WTC11 (cell line): ENCODE data around the gene UTP14A. TPM values are rescaled to one million over a fixed set of nuclear protein-coding genes. Genes with fewer than 3 reads are reported as not detected.

Experiments
- ATAC-seq: fragments of 200-7000 bp; cut with Tn5 transposase; 2 replicates; pipeline ENCODE4 v1.10.0; 2021; ENCODE audit warnings: mild to moderate bottlenecking, moderate library complexity
- CTCF ChIA-PET: fragments of 300-600 bp; sonication (Branson Sonifier 250); formaldehyde crosslinking; loops from one replicate; lab custom pipeline; 2021; ENCODE audit warnings: antibody characterized with exemption; lab: Charles Lee
- POLR2A ChIA-PET: fragments of 350-600 bp; sonication (Branson Sonifier 250); formaldehyde crosslinking; loops from one replicate; lab custom pipeline; 2021; ENCODE audit warnings: antibody characterized with exemption; lab: Charles Lee
- DNase-seq: peaks from one replicate; pipeline ENCODE4 v3.0.0; 2021; ENCODE audit warnings: low spot score
- H3K27ac Mint-ChIP-seq: 2 replicates; pipeline ENCODE4 v1.8.0; 2021; ENCODE audit warnings: mixed read lengths
- H3K27me3 Mint-ChIP-seq: 2 replicates; pipeline ENCODE4 v1.8.0; 2021; ENCODE audit warnings: low read depth, mild to moderate bottlenecking, moderate library complexity, mixed read lengths
- H3K36me3 Mint-ChIP-seq: 2 replicates; pipeline ENCODE4 v1.8.0; 2021; ENCODE audit warnings: mixed read lengths
- H3K4me1 Mint-ChIP-seq: 2 replicates; pipeline ENCODE4 v1.8.0; 2022; ENCODE audit warnings: mixed read lengths
- H3K4me3 Mint-ChIP-seq: 2 replicates; pipeline ENCODE4 v1.8.0; 2021; ENCODE audit warnings: mild to moderate bottlenecking, moderate library complexity, mixed read lengths
- H3K9me3 Mint-ChIP-seq: 2 replicates; pipeline ENCODE4 v1.8.0; 2021; ENCODE audit warnings: mixed read lengths
- ATF2 ChIP-seq: sonication (generic); formaldehyde crosslinking; IDR thresholded peaks from 2 replicates; pipeline ENCODE4 v1.8.1; 2022; ENCODE audit warnings: low read depth, missing genetic modification reagents, borderline replicate concordance
- CDX4 ChIP-seq: fragments of 250-450 bp; sonication (Bioruptor Pico); IDR thresholded peaks from 2 replicates; pipeline ENCODE4 v1.9.0; 2021; ENCODE audit warnings: moderate library complexity, mild to moderate bottlenecking, inconsistent platforms, borderline replicate concordance
- GTF2I ChIP-seq: fragments of 250-450 bp; sonication (Bioruptor Pico); conservative IDR thresholded peaks from 2 replicates; pipeline ENCODE4 v1.4.0; 2021; ENCODE audit warnings: mild to moderate bottlenecking
- TCF7 ChIP-seq: sonication (generic); formaldehyde crosslinking; IDR thresholded peaks from 2 replicates; pipeline ENCODE4 v1.8.0; 2022; ENCODE audit warnings: mild to moderate bottlenecking, low read depth, missing genetic modification reagents, moderate library complexity
- USF2 ChIP-seq: sonication (generic); formaldehyde crosslinking; IDR thresholded peaks from 2 replicates; pipeline ENCODE4 v1.8.1; 2023; ENCODE audit warnings: mild to moderate bottlenecking, missing genetic modification reagents, moderate library complexity
- ZBTB21 ChIP-seq: sonication (generic); formaldehyde crosslinking; IDR thresholded peaks from 2 replicates; pipeline ENCODE4 v1.8.1; 2023; ENCODE audit warnings: mild to moderate bottlenecking, missing genetic modification reagents, borderline replicate concordance
- ZNF232 ChIP-seq: sonication (generic); formaldehyde crosslinking; IDR thresholded peaks from 2 replicates; pipeline ENCODE4 v1.8.0; 2022; ENCODE audit warnings: mild to moderate bottlenecking, missing genetic modification reagents
- ZNF263 ChIP-seq: sonication (generic); formaldehyde crosslinking; IDR thresholded peaks from 2 replicates; pipeline ENCODE4 v1.8.1; 2022; ENCODE audit warnings: low read depth, mild to moderate bottlenecking, moderate library complexity, missing genetic modification reagents
- ZNF396 ChIP-seq: fragments of 250-450 bp; sonication (Bioruptor Pico); IDR thresholded peaks from 2 replicates; pipeline ENCODE4 v1.8.0; 2021; ENCODE audit warnings: mild to moderate bottlenecking, moderate library complexity, borderline replicate concordance
- ZNF423 ChIP-seq: fragments of 250-450 bp; sonication (Bioruptor Pico); IDR thresholded peaks from 2 replicates; pipeline ENCODE4 v2.1.2; 2022; ENCODE audit warnings: mild to moderate bottlenecking, moderate library complexity
- total RNA-seq: library from RNA; stranded (reverse); gene quantifications from 3 replicates; pipeline ENCODE4 v1.2.3, GENCODE V29; 2021
- TF ChIP-seq, protein P1 (sequence below): sonication (generic); formaldehyde crosslinking; IDR thresholded peaks from 2 replicates; pipeline ENCODE4 v1.8.1; 2023; ENCODE audit warnings: mild to moderate bottlenecking, missing genetic modification reagents
- TF ChIP-seq, protein P2 (sequence below): sonication (generic); formaldehyde crosslinking; IDR thresholded peaks from 2 replicates; pipeline ENCODE4 v1.8.0; 2022; ENCODE audit warnings: missing genetic modification reagents
- TF ChIP-seq, protein P3 (sequence below): sonication (generic); formaldehyde crosslinking; IDR thresholded peaks from 2 replicates; pipeline ENCODE4 v1.8.1; 2022; ENCODE audit warnings: mild to moderate bottlenecking, missing genetic modification reagents, moderate library complexity, borderline replicate concordance

UTP14A gene
- total RNA-seq, 1 experiment from 2014 or later, result 17.4 TPM

DNA sequence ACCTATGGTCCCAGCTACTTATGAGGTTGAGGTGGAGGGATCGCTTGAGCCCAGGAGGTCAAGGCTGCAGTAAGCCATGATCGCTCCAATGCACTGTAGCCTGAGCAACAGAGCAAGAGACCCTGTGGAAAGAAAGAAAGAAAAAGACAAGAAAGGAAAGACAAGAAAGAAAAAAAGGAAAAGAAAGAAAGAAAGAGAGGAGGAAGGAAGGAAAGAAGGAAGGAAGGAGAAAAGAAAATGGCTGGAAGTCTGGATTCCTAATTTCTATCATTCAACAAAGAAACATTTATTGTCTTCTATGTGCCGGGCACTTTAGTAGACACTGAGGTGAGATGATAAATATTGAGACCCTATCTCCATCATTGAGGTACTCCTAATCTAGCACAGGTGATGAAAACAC is 49.7 kb downstream of the UTP14A start (continued):
- TF ChIP-seq ATF2 (CRISPR knock-in tag) (no peak), ZNF232 (CRISPR knock-in tag) (no peak)
- TF ChIP-seq, protein P1, sequence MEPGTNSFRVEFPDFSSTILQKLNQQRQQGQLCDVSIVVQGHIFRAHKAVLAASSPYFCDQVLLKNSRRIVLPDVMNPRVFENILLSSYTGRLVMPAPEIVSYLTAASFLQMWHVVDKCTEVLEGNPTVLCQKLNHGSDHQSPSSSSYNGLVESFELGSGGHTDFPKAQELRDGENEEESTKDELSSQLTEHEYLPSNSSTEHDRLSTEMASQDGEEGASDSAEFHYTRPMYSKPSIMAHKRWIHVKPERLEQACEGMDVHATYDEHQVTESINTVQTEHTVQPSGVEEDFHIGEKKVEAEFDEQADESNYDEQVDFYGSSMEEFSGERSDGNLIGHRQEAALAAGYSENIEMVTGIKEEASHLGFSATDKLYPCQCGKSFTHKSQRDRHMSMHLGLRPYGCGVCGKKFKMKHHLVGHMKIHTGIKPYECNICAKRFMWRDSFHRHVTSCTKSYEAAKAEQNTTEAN (CRISPR knock-in tag), result no peak

DNA sequence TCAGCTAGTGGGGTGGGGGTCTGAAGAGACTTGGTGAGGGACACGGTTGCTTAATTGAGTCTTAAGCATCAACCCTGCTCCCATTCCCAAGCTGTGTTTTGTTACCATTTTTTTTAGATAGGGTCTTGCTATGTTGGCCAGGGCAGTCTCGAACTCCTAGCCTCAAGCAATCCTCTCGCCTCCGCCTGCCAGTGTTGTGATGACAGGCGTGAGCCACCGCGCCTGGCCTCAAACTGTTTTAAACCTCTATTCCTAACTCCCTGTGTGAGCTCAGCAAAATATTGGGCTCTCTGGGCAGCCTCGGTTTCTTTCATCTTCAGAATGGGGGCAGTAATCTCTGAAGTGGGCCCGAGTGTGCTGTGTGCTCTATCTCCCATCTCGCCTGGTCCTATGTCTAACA is 50.2 kb downstream of the UTP14A start:
- Mint-ChIP-seq H3K4me3 (peak overlapping the region; percentile 65), H3K27me3 (peaks cover 94% of the 10 kb centered on the region), H3K27ac (no peak overlapping the region), H3K36me3 (no peaks in the 10 kb centered on the region), H3K4me1 (peaks cover 43% of the 10 kb centered on the region), H3K9me3 (no peaks in the 10 kb centered on the region)
- 0 out of 2 replicates have a peak, but pooled peaks have one; percentile 29 for TF ChIP-seq GTF2I (CRISPR knock-in tag)
- TF ChIP-seq, protein P2, sequence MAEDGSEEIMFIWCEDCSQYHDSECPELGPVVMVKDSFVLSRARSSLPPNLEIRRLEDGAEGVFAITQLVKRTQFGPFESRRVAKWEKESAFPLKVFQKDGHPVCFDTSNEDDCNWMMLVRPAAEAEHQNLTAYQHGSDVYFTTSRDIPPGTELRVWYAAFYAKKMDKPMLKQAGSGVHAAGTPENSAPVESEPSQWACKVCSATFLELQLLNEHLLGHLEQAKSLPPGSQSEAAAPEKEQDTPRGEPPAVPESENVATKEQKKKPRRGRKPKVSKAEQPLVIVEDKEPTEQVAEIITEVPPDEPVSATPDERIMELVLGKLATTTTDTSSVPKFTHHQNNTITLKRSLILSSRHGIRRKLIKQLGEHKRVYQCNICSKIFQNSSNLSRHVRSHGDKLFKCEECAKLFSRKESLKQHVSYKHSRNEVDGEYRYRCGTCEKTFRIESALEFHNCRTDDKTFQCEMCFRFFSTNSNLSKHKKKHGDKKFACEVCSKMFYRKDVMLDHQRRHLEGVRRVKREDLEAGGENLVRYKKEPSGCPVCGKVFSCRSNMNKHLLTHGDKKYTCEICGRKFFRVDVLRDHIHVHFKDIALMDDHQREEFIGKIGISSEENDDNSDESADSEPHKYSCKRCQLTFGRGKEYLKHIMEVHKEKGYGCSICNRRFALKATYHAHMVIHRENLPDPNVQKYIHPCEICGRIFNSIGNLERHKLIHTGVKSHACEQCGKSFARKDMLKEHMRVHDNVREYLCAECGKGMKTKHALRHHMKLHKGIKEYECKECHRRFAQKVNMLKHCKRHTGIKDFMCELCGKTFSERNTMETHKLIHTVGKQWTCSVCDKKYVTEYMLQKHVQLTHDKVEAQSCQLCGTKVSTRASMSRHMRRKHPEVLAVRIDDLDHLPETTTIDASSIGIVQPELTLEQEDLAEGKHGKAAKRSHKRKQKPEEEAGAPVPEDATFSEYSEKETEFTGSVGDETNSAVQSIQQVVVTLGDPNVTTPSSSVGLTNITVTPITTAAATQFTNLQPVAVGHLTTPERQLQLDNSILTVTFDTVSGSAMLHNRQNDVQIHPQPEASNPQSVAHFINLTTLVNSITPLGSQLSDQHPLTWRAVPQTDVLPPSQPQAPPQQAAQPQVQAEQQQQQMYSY (CRISPR knock-in tag), result no peak
- DNase-seq, result no peak
- ChIA-PET POLR2A (no interaction called here), CTCF (interaction anchor here (3.2 kb wide), 1 partner anchor 105 kb away, joined by 11 read pairs; no protein-coding TSS in a partner anchor)
- no peak for ATAC-seq

DNA sequence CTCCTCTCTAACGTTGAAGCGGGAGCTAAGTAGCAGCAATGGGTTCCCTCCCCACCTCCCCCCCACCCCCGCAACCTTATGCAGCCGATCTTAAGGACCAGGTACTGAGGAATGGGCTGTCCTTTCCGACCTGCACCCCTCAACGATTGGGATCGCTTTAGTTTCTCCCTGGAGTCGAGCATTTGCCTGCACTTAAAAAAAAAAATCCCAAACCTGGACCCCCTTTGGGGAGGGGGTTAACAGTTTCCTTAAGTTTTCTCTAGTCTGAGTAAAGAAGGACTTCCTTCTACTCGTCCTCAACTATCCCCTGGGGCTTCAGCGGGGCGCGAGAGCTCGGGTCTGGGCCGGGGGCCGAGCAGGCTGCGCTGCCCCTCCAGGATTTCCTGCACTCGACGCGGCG is 50.8 kb downstream of the UTP14A start:
- peaks cover 95% of the 10 kb centered on the region for H3K27me3 Mint-ChIP-seq
- no peaks in the 10 kb centered on the region for H3K36me3 Mint-ChIP-seq
- H3K9me3 Mint-ChIP-seq, result no peaks in the 10 kb centered on the region
- TF ChIP-seq ZNF263 (no peak), ZNF232 (CRISPR knock-in tag) (no peak)
- peak overlapping the region; percentile 65 for H3K4me3 Mint-ChIP-seq
- no peak overlapping the region for H3K27ac Mint-ChIP-seq
- peaks cover 47% of the 10 kb centered on the region for H3K4me1 Mint-ChIP-seq
- ChIA-PET POLR2A (interaction anchor here (0.8 to 1.7 kb wide), 2 partner anchors 25 to 26 kb away, joined by 5 to 13 read pairs; no protein-coding TSS in a partner anchor), CTCF (interaction anchor here (0.9 to 3.2 kb wide), 6 partner anchors 22 to 104 kb away, joined by 3 to 11 read pairs (median 5); no protein-coding TSS in a partner anchor)
- DNase-seq (no peak), ATAC-seq (no peak)

GRCh38 chrX:129957241-129958082 is 51.5 kb downstream of the UTP14A start:
- no peak overlapping the region for H3K27ac Mint-ChIP-seq
- H3K27me3 Mint-ChIP-seq, result peaks cover 93% of the 10 kb centered on the region
- H3K36me3 Mint-ChIP-seq, result no peaks in the 10 kb centered on the region
- H3K4me1 Mint-ChIP-seq, result peaks cover 45% of the 10 kb centered on the region
- ATAC-seq (peak; percentile 50), DNase-seq (peak; percentile 64)
- ChIA-PET POLR2A (interaction anchor here (0.8 to 1.7 kb wide), 2 partner anchors 26 kb away, joined by 5 to 13 read pairs; no protein-coding TSS in a partner anchor), CTCF (interaction anchor here (0.9 to 3.2 kb wide), 6 partner anchors 22 to 103 kb away, joined by 3 to 11 read pairs (median 5); no protein-coding TSS in a partner anchor)
- peak overlapping the region; percentile 66 for H3K4me3 Mint-ChIP-seq
- H3K9me3 Mint-ChIP-seq, result no peaks in the 10 kb centered on the region
- TF ChIP-seq CDX4 (no peak), ZBTB21 (no peak), TCF7 (CRISPR knock-in tag) (no peak), ZNF396 (CRISPR knock-in tag) (no peak), ZNF423 (CRISPR knock-in tag) (no peak), USF2 (CRISPR knock-in tag) (no peak), ATF2 (CRISPR knock-in tag) (no peak), GTF2I (CRISPR knock-in tag) (no peak)
- TF ChIP-seq, protein P1 (CRISPR knock-in tag), result no peak
- TF ChIP-seq, protein P3, sequence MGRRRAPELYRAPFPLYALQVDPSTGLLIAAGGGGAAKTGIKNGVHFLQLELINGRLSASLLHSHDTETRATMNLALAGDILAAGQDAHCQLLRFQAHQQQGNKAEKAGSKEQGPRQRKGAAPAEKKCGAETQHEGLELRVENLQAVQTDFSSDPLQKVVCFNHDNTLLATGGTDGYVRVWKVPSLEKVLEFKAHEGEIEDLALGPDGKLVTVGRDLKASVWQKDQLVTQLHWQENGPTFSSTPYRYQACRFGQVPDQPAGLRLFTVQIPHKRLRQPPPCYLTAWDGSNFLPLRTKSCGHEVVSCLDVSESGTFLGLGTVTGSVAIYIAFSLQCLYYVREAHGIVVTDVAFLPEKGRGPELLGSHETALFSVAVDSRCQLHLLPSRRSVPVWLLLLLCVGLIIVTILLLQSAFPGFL (CRISPR knock-in tag), result no peak
